IPS DF 19.7 (cell line): Measurements from ENCODE around the gene TDRD10.
"Not testable (repeated sequence)": the region's sequence is repeated elsewhere in the genome, so short reads cannot be mapped to it uniquely, and the experiment has no call there.

Source experiments
- DNase-seq: peaks from one replicate; pipeline ENCODE4 v3.0.0-alpha.2; 2013; ENCODE audit warnings: low read depth, low spot score

Gene TDRD10

GRCh38 chr1:154479764-154480421 is 22.1 kb upstream of the TDRD10 start:
- no peak for DNase-seq

GRCh38 chr1:154481053-154481452 is 21.0 kb upstream of the TDRD10 start:
- DNase-seq: no peak

- DNase-seq: no peak
These were observed 17.8 kb upstream of the TDRD10 start for GRCh38 chr1:154483941-154484803.

GRCh38 chr1:154485106-154485505 is 16.9 kb upstream of the TDRD10 start:
- no peak for DNase-seq

GRCh38 chr1:154485910-154486496 is 16.0 kb upstream of the TDRD10 start:
- no peak for DNase-seq

GRCh38 chr1:154486756-154487155 is 15.3 kb upstream of the TDRD10 start:
- not testable (repeated sequence) for DNase-seq

GRCh38 chr1:154488922-154489321 is 13.1 kb upstream of the TDRD10 start:
- DNase-seq: no peak

- no peak for DNase-seq
These were observed 12.2 kb upstream of the TDRD10 start for GRCh38 chr1:154489695-154490274.

- DNase-seq: no peak
These were observed 11.7 kb upstream of the TDRD10 start for GRCh38 chr1:154490317-154490716.

GRCh38 chr1:154492115-154492514 is 9.9 kb upstream of the TDRD10 start:
- no peak for DNase-seq

- no peak for DNase-seq
These were observed 8.7 kb upstream of the TDRD10 start for GRCh38 chr1:154493276-154493675.

GRCh38 chr1:154495496-154496273 is 6.3 kb upstream of the TDRD10 start:
- no peak for DNase-seq

- no peak for DNase-seq
These were observed 5.6 kb upstream of the TDRD10 start for GRCh38 chr1:154496383-154496782.

- DNase-seq: no peak
These were observed 4.8 kb upstream of the TDRD10 start for GRCh38 chr1:154497026-154497806.

- no peak for DNase-seq
These were observed 2.6 kb upstream of the TDRD10 start for GRCh38 chr1:154499446-154499845.

- no peak for DNase-seq
These were observed 1.5 kb upstream of the TDRD10 start for GRCh38 chr1:154500533-154500932.

- DNase-seq: no peak
These were observed 475 bp upstream of the TDRD10 start for GRCh38 chr1:154501423-154502065.

- DNase-seq: no peak
These were observed 711 bp downstream of the TDRD10 start for GRCh38 chr1:154502744-154503115.

- no peak for DNase-seq
These were observed 1.9 kb downstream of the TDRD10 start for GRCh38 chr1:154503898-154504297.

- DNase-seq: no peak
These were observed 10.7 kb downstream of the TDRD10 start for GRCh38 chr1:154512760-154513159.
